ENCODE data around the gene TMEM178B. TPM values are rescaled to one million over a fixed set of nuclear protein-coding genes. Genes with fewer than 3 reads are reported as not detected.

TMEM178B gene
- total RNA-seq, 4 donors from 2014 or later, result 1.3 to 1.8 (median 1.5) TPM

DNA sequence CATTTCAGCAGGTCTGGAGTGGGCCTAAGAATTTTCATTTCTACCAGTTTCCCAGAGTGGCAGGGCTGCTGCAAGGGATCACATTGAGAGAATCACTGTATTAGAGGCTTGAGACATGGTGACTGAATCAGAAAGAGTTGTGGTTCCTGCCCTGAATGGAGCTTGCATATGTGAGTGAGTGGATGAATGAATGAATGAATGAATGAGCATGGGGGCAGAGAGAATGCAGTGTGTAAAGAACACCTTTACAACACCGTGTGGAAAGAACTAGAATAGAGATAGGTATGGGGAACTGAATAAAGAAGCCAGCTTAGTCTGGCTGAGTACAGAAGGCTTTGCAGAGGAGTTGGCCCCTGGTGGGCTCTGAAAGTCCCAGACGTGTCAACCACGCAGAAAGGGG, 334.6 kb downstream of the TMEM178B start:
- no peak for ATAC-seq
- H3K27me3 ChIP-seq, result no peaks in the 10 kb centered on the region
- H3K4me3 ChIP-seq, result no peak overlapping the region
- no peaks in the 10 kb centered on the region for H3K9me3 ChIP-seq
- TF ChIP-seq, protein P1, sequence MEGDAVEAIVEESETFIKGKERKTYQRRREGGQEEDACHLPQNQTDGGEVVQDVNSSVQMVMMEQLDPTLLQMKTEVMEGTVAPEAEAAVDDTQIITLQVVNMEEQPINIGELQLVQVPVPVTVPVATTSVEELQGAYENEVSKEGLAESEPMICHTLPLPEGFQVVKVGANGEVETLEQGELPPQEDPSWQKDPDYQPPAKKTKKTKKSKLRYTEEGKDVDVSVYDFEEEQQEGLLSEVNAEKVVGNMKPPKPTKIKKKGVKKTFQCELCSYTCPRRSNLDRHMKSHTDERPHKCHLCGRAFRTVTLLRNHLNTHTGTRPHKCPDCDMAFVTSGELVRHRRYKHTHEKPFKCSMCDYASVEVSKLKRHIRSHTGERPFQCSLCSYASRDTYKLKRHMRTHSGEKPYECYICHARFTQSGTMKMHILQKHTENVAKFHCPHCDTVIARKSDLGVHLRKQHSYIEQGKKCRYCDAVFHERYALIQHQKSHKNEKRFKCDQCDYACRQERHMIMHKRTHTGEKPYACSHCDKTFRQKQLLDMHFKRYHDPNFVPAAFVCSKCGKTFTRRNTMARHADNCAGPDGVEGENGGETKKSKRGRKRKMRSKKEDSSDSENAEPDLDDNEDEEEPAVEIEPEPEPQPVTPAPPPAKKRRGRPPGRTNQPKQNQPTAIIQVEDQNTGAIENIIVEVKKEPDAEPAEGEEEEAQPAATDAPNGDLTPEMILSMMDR (IDR thresholded peaks at IDR 0.05 in 4 of 5, conservative IDR thresholded peaks at IDR 0.05 in 1 of 5), result no peak
- TF ChIP-seq POLR2A (IDR thresholded peaks at IDR 0.05), result no peak
- H3K36me3 ChIP-seq, result no peaks in the 10 kb centered on the region
- intact Hi-C loops (cut with DNase I; ENCODE audit: low total_unique reads) (no loop called here), in situ Hi-C loops (cut with MboI; ENCODE audit: low sequenced_read_pairs in 4 of 4) (no loop called here)
- H3K27ac ChIP-seq, result no peak overlapping the region
- no peaks in the 10 kb centered on the region for H3K4me1 ChIP-seq
- no peak for DNase-seq

DNA sequence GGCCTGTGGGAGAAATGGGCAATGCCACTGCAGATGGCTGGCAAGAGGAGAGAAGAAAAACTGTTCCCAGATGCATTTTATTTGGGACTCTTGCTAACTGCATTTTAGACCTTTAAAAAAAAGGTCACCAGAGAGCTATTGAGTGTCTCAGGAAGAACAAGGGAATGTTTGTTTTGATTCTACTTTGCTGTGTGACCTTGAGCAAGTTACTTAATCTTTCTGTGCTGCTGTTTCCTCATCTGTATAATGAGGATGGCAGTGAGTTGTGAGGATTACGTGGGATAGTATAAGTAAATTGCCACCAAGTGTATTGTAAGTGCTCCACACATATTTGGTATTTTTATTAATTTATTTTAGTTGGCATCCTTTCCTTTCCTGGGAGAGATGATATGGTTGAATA, 335.4 kb downstream of the TMEM178B start:
- in situ Hi-C loops (cut with MboI; ENCODE audit: low sequenced_read_pairs in 4 of 4), result no loop called here
- Histone ChIP-seq H3K27me3 (no peaks in the 10 kb centered on the region), H3K27ac (no peak overlapping the region), H3K4me3 (no peak overlapping the region), H3K4me1 (no peaks in the 10 kb centered on the region), H3K9me3 (no peaks in the 10 kb centered on the region), H3K36me3 (no peaks in the 10 kb centered on the region)
- no peak for ATAC-seq
- no peak for TF ChIP-seq POLR2A (IDR thresholded peaks at IDR 0.05)
- TF ChIP-seq, protein P1 (IDR thresholded peaks at IDR 0.05 in 4 of 5, conservative IDR thresholded peaks at IDR 0.05 in 1 of 5), result no peak
- intact Hi-C loops (cut with DNase I; ENCODE audit: low total_unique reads), result no loop called here
- DNase-seq, result no peak

DNA sequence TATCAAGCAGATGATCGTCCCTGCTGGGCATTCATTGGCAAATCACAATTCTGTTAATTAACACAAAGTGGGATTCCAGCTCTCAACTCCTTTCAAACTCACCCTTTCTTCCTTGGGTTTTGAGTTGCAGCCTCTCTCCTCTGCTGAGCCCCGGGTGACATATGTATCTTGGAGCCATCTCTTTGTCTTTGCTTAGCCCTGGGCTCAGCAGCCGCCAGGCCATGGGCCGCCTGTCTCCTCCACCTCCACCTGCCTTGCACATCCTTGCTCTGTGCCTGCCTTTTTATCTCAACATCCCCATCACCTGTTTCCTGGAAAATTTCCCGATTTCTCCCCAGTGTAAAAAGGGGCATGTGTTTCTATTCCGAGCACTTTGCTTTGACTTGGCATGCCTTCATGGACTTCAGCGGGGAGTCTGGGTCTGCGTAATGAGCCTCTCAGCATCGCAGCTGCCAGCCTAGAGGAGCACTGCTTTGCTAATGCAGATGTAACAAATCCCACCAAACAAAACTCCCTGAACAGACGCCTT, 336.0 kb downstream of the TMEM178B start:
- TF ChIP-seq, protein P1 (IDR thresholded peaks at IDR 0.05 in 4 of 5, conservative IDR thresholded peaks at IDR 0.05 in 1 of 5), result no peak
- TF ChIP-seq POLR2A (IDR thresholded peaks at IDR 0.05), result no peak
- ATAC-seq, result no peak

DNA sequence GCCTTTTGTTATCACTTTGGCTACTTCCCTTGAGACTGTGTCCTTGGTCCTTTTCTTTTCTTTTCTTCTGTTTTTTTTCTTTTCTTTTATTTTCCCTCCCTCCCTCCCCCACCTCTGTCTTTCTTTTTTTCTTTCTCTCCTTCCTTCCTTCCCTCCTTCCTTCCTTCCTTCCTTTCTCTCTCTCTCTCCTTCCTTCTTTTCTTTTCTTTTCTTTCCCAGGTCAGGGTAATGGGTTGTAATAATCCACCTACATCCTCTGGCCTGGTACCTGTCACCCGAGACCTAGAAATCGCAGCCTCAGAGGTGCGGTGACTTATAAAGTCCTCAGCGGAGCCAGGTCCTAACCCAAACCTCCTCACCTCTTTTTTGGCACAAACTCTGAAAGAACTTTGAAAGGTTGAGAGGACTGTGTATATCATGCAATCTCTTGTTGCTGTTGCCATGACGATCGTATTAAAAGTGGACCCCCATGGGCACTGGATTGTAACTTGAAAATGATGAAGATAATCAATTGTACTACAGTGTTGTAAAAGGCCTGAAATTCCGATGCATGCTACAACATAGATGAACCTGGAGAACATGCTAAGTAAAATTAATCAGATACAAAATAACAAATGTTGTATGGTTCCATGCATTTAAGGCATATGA, 336.6 kb downstream of the TMEM178B start:
- H3K27ac ChIP-seq, result no peak overlapping the region
- intact Hi-C loops (cut with DNase I; ENCODE audit: low total_unique reads), result no loop called here

More for the DNA sequence above, 336.0 kb downstream of the TMEM178B start:
- DNase-seq, result no peak
- Histone ChIP-seq H3K27me3 (no peaks in the 10 kb centered on the region), H3K4me3 (no peak overlapping the region), H3K9me3 (no peaks in the 10 kb centered on the region), H3K36me3 (no peaks in the 10 kb centered on the region), H3K27ac (no peak overlapping the region), H3K4me1 (no peaks in the 10 kb centered on the region)
- intact Hi-C loops (cut with DNase I; ENCODE audit: low total_unique reads), result no loop called here
- in situ Hi-C loops (cut with MboI; ENCODE audit: low sequenced_read_pairs in 4 of 4), result no loop called here

More for the DNA sequence above, 336.6 kb downstream of the TMEM178B start:
- in situ Hi-C loops (cut with MboI; ENCODE audit: low sequenced_read_pairs in 4 of 4), result no loop called here
- DNase-seq (no peak), ATAC-seq (no peak)
- TF ChIP-seq POLR2A (IDR thresholded peaks at IDR 0.05), result no peak
- TF ChIP-seq, protein P1 (IDR thresholded peaks at IDR 0.05 in 4 of 5, conservative IDR thresholded peaks at IDR 0.05 in 1 of 5), result no peak
- no peak overlapping the region for H3K4me3 ChIP-seq
- H3K9me3 ChIP-seq, result no peaks in the 10 kb centered on the region
- no peaks in the 10 kb centered on the region for H3K27me3 ChIP-seq
- no peaks in the 10 kb centered on the region for H3K4me1 ChIP-seq
- H3K36me3 ChIP-seq, result no peaks in the 10 kb centered on the region
